Measurements from ENCODE around the gene ANO6. TPM values are rescaled to one million over a fixed set of nuclear protein-coding genes. Genes with fewer than 3 reads are reported as not detected.
"Not testable (repeated sequence)": the region's sequence is repeated elsewhere in the genome, so short reads cannot be mapped to it uniquely, and the experiment has no call there.

Gene ANO6
- total RNA-seq (ENCODE audit: low replicate concordance) = 35.0 and 38.1 TPM in 2 replicates
- long read RNA-seq, full-length matches to known transcripts = 3 of 42 reads
- long read RNA-seq, partial matches to known transcripts = 15 of 42 reads
- long read RNA-seq, other reads (novel, unspliced or antisense) = 24 of 42 reads

DNA sequence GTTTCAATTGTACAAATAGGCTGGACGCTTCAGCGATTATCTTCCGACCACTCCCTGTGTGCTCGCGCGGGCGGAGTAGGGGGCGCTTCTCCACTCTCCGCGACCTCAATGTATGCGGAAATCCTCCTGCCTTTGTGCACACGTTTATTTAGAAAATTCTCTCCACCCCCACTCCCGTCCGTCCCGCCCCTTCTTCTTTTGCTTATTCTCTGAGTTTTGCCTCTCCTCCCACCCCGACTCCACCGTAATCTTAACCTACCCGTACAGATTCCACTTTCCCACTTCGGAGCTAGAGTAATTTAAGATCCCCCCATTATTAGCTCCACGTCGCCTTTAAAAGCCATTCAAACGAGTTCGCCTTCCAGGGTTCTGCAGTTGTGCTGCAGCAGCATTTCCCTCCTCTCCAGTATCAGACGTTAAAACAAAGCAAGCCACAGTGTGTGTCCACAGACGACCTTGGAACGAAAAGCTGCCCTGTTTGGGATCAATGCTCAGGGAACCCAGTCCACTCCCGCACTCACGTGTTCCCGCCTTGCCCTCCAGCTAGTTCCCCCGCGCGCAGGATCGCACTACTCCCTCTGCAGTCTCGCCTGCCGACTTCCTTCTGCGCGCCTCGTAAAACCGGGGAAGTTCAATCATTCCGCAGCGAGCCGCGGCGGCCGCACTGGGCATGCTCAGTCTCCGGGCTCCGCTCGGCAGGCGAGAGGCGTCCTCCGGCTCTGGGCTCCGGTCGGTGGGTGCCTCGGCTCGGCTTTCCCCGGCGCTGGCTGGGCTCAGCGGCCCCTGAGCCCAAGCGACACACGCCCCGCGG, at the start of gene ANO6:
Gene ANO6, plus strand, starts transcription at position 677 of the 811 bp plus-strand sequence. CDS start 227 bp downstream, outside the sequence.
- Mint-ChIP-seq H3K9me3 (peaks cover 4% of the 10 kb centered on the region), H3K27me3 (no peaks in the 10 kb centered on the region), H3K4me3 (peak within 1 kb of the TSS; percentile 95), H3K36me3 (peaks cover 11% of the 10 kb centered on the region), H3K4me1 (ENCODE audit: unreplicated experiment) (peaks cover 20% of the 10 kb centered on the region), H3K27ac (peak within 1 kb of the TSS; percentile 97)
- peak; percentile 93 for DNase-seq (ENCODE audit: extremely low spot score, unreplicated experiment)
- TF ChIP-seq CTCF (conservative IDR thresholded peaks at IDR 0.05) = peak; percentile 17

DNA sequence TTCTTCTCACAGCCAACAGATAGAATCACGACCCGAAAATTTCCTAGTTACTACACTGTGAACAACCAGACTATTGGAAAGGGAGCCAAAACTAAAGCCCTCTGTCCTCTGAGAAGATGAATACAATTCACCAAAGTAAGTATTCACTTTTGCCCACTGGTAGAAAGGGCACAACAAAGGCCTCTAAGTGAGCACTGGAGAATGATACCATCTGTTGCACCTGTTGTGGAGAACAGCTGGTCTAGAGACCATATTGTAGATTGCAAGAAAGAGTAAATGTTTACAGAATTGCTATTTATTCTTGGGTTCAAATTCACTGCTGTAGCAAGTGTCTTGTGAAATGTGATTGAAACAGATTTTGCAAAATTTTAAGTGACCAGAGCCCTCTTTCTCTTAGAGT, 46.9 kb upstream of the ANO6 start:
- DNase-seq (ENCODE audit: extremely low spot score, unreplicated experiment) = no peak
- no peak overlapping the region for H3K4me3 Mint-ChIP-seq
- H3K9me3 Mint-ChIP-seq = no peaks in the 10 kb centered on the region
- H3K36me3 Mint-ChIP-seq = no peaks in the 10 kb centered on the region
- no peaks in the 10 kb centered on the region for H3K27me3 Mint-ChIP-seq
- H3K4me1 Mint-ChIP-seq (ENCODE audit: unreplicated experiment) = no peaks in the 10 kb centered on the region
- no peak for TF ChIP-seq CTCF (conservative IDR thresholded peaks at IDR 0.05)
- H3K27ac Mint-ChIP-seq = no peak overlapping the region

- no peaks in the 10 kb centered on the region for H3K9me3 Mint-ChIP-seq
- no peak overlapping the region for H3K27ac Mint-ChIP-seq
- TF ChIP-seq CTCF (conservative IDR thresholded peaks at IDR 0.05) = peak; percentile 92
- H3K27me3 Mint-ChIP-seq = no peaks in the 10 kb centered on the region
- no peaks in the 10 kb centered on the region for H3K36me3 Mint-ChIP-seq
- H3K4me1 Mint-ChIP-seq (ENCODE audit: unreplicated experiment) = no peaks in the 10 kb centered on the region
- no peak overlapping the region for H3K4me3 Mint-ChIP-seq
- peak; percentile 80 for DNase-seq (ENCODE audit: extremely low spot score, unreplicated experiment)
Observed at GRCh38 chr12:45170456-45171042, 45.3 kb upstream of the ANO6 start.

DNA sequence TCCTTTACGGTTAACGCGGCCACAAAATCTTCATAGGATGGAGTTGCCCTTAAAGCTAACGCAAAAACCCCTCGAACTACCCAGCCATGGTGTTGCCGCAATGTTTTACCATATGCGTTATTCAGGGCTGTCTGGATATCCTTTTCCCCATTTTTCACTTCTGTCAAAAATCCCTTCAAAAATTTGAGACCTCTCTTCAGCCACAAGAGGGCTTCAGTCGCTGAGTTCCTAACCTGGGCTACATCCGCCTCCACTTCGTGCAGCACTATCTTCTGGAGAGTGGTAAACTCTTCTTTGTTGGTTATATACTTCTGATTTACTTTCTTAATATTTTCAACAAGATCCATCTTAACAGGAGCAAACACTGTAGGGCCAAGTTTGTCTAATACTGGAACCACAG, 42.6 kb upstream of the ANO6 start:
- H3K9me3 Mint-ChIP-seq; H3K4me1 Mint-ChIP-seq (ENCODE audit: unreplicated experiment): not testable (repeated sequence)

DNA sequence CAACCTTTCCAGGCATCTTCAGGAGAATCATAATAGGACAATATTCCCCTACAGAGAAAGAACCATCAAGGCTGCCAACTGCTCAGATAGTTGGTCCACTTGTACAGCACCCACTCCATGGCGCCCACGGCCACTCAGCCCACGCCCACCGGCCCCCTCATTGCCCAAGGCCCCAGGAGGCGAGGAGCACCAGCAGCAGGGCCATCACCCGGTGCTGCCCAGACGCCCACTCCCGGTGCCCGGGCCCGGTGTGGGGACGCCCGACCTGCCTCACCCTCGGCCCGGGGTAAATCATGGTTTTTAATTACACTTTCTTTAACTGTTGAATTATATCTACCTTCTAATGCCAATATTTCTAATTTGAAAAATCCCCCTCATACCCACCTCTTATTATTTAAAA, 41.3 kb upstream of the ANO6 start:
- Mint-ChIP-seq H3K36me3 (peaks cover 20% of the 10 kb centered on the region), H3K4me1 (ENCODE audit: unreplicated experiment) (no peaks in the 10 kb centered on the region), H3K4me3 (no peak overlapping the region), H3K9me3 (peaks cover 9% of the 10 kb centered on the region), H3K27me3 (no peaks in the 10 kb centered on the region), H3K27ac (no peak overlapping the region)
- DNase-seq (ENCODE audit: extremely low spot score, unreplicated experiment) = no peak
- TF ChIP-seq CTCF (conservative IDR thresholded peaks at IDR 0.05) = no peak

More for the DNA sequence above, 42.6 kb upstream of the ANO6 start:
- peaks cover 15% of the 10 kb centered on the region for H3K36me3 Mint-ChIP-seq
- TF ChIP-seq CTCF (conservative IDR thresholded peaks at IDR 0.05) = peak; percentile 59
- not testable (repeated sequence) for H3K27ac Mint-ChIP-seq; DNase-seq (ENCODE audit: extremely low spot score, unreplicated experiment); H3K4me3 Mint-ChIP-seq; H3K27me3 Mint-ChIP-seq
